Neuron (in vitro differentiated cells): Measurements from ENCODE around the gene DHX58.

Source experiments
- H2AFZ ChIP-seq: one replicate; pipeline ENCODE4 v1.6.1; 2013; ENCODE audit warnings: low read depth, mild to moderate bottlenecking, inconsistent platforms, low read length, moderate library complexity
- H3K27me3 ChIP-seq: one replicate; pipeline ENCODE4 v1.6.1; 2013; ENCODE audit warnings: low read length; ENCODE audit not compliant: insufficient read depth
- H3K36me3 ChIP-seq: one replicate; pipeline ENCODE4 v1.6.1; 2013; ENCODE audit warnings: low read length; ENCODE audit not compliant: insufficient read depth
- H3K4me1 ChIP-seq: one replicate; pipeline ENCODE4 v1.6.1; 2013; ENCODE audit warnings: low read length; ENCODE audit not compliant: insufficient read depth
- H3K4me3 ChIP-seq: 2 replicates; pipeline ENCODE4 v1.5.1; 2013; ENCODE audit warnings: mild to moderate bottlenecking, low read length, moderate library complexity
- H3K9me3 ChIP-seq: one replicate; pipeline ENCODE4 v1.6.1; 2013; ENCODE audit warnings: low read length

Gene DHX58

GRCh38 chr17:42076797-42077559 lies 35.5 kb downstream of the DHX58 start:
- Histone ChIP-seq H2AFZ (no peak overlapping the region), H3K27me3 (peaks cover 47% of the 10 kb centered on the region), H3K4me3 (no peak overlapping the region), H3K9me3 (no peaks in the 10 kb centered on the region), H3K36me3 (no peaks in the 10 kb centered on the region), H3K4me1 (no peaks in the 10 kb centered on the region)

DNA sequence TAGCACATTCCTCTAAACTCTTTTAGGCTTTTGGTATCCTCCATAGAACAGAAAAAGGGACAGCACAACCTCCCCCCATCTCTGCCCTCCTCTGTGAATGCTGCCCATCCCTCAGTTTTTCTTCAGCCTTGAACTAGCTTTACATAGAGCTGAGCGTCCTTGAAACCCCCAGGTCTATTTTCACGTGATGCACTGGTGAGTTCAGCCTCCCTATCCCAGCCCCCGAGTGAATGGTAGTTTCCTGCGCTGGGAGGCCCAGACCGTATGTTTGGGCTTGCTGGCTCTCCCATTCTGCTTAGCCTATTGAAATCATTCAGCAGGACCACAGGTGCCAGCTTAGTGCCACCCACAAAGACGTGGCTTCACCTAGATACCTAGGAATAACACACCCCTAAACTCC lies 36.7 kb downstream of the DHX58 start:
- Histone ChIP-seq H2AFZ (no peak overlapping the region), H3K4me1 (no peaks in the 10 kb centered on the region), H3K9me3 (no peaks in the 10 kb centered on the region), H3K36me3 (no peaks in the 10 kb centered on the region), H3K27me3 (peaks cover 59% of the 10 kb centered on the region), H3K4me3 (no peak overlapping the region)

GRCh38 chr17:42072323-42073187 lies 40.0 kb downstream of the DHX58 start:
- H3K4me3 ChIP-seq = no peak overlapping the region
- H3K4me1 ChIP-seq = no peaks in the 10 kb centered on the region
- H2AFZ ChIP-seq = no peak overlapping the region
- H3K36me3 ChIP-seq = no peaks in the 10 kb centered on the region
- no peaks in the 10 kb centered on the region for H3K9me3 ChIP-seq
- peaks cover 67% of the 10 kb centered on the region for H3K27me3 ChIP-seq

- Histone ChIP-seq H3K4me3 (no peak overlapping the region), H3K9me3 (no peaks in the 10 kb centered on the region), H3K4me1 (no peaks in the 10 kb centered on the region), H2AFZ (no peak overlapping the region), H3K36me3 (no peaks in the 10 kb centered on the region), H3K27me3 (peaks cover 64% of the 10 kb centered on the region)
These were observed 40.7 kb downstream of the DHX58 start for GRCh38 chr17:42071810-42072209.

DNA sequence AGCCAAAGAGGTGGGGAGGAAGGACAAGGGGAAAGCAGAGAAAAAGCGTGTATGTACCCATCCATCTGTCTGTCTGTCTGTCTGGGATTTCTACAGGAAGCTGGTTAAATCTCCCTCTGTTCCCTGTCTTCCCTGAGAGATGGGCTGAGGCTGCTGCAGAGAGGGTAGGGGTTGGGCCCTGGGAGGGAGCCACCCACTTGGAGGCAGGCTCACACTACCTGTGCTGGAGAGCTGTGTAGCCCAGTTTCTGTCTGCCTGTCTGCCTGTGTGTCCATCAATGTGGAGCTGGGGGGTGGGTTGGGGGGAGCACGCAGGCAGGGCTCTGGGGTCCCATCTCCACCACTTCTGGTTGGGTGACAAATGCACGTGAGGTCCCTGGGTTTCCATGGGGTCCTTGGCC lies 43.5 kb downstream of the DHX58 start:
- H3K4me1 ChIP-seq = no peaks in the 10 kb centered on the region
- H3K27me3 ChIP-seq = peaks cover 56% of the 10 kb centered on the region
- H2AFZ ChIP-seq = no peak overlapping the region
- no peak overlapping the region for H3K4me3 ChIP-seq
- no peaks in the 10 kb centered on the region for H3K9me3 ChIP-seq
- H3K36me3 ChIP-seq = no peaks in the 10 kb centered on the region

DNA sequence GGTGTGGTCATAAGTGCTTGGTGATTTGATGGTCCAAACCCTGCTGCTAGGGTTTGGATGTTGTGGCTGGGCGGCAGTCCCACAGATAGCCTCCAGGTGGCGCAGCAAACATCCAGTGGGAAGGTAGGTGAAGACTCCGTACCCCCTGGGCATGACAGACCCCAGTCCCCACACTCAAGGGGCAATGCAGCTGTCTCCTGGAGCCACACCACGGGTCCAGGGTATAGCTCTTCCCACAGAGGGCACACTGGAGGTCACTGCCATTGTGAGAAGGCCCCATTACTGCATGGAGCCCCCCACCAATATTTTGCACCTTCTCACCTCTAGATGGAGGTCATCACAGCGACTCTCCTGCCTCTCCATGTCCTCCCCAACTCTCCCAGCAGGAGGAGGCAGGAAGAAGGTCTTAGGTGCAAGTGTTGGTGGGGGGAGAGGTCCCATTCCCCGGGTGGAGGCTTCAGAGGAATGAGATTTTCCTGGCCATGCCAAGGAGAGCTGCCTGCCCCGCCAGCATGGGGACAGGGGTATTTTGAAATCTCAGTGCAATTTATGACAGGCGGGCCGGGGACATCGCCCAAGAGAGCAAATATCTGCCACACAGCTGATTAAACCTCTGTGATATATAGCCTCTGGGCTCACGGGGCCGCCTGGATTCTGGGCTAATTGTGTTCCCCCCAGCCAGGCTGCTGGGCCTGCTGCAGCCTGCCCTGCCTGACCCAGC lies 45.0 kb downstream of the DHX58 start:
- Histone ChIP-seq H3K36me3 (no peaks in the 10 kb centered on the region), H3K4me3 (no peak overlapping the region), H3K9me3 (no peaks in the 10 kb centered on the region), H3K4me1 (peaks cover 6% of the 10 kb centered on the region), H3K27me3 (peaks cover 42% of the 10 kb centered on the region), H2AFZ (no peak overlapping the region)

DNA sequence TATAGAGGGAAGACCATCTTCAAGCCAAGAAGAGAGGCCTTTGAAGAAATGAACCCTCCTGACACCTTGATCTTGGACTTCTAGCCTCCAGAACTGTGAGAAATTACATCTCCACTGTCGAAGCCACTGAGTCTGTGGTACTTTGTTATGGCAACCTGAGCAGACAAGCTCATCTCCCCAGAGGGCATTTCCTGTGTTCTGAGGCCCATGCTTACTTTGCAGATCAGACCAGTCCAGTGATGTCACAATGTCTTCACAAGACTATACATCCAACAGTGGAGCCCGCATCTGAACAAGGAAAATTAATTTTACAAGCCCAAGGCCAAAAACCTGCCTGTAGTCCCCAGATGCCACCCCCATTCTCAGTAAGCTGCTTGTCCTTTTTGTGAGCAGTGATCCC lies 47.3 kb downstream of the DHX58 start:
- Histone ChIP-seq H3K36me3 (no peaks in the 10 kb centered on the region), H3K4me3 (no peak overlapping the region), H3K4me1 (peaks cover 6% of the 10 kb centered on the region), H2AFZ (no peak overlapping the region), H3K27me3 (peaks cover 18% of the 10 kb centered on the region), H3K9me3 (no peaks in the 10 kb centered on the region)

DNA sequence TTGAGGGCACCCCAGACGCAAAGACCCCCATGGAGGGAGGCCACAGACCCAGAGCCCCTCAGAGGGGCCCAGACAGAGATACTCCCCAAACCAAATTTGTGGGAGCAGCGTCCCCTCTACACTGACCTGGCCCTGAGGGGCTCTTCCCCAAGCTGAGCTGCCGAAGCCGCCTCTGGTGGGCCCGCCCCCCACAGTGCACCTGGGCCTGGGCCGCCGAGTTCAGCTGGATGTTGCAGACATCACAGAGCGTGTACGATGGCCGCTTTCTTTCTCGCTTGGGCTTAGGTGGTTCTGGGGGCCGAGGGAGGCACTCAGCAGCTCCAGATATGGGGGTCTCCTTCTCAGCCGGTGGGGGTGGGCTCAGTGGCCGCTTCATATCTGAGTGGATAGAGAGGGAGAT lies 49.8 kb downstream of the DHX58 start:
- peaks cover 2% of the 10 kb centered on the region for H3K27me3 ChIP-seq
- no peak overlapping the region for H2AFZ ChIP-seq
- no peaks in the 10 kb centered on the region for H3K36me3 ChIP-seq
- H3K9me3 ChIP-seq = no peaks in the 10 kb centered on the region
- H3K4me1 ChIP-seq = peaks cover 6% of the 10 kb centered on the region
- no peak overlapping the region for H3K4me3 ChIP-seq

DNA sequence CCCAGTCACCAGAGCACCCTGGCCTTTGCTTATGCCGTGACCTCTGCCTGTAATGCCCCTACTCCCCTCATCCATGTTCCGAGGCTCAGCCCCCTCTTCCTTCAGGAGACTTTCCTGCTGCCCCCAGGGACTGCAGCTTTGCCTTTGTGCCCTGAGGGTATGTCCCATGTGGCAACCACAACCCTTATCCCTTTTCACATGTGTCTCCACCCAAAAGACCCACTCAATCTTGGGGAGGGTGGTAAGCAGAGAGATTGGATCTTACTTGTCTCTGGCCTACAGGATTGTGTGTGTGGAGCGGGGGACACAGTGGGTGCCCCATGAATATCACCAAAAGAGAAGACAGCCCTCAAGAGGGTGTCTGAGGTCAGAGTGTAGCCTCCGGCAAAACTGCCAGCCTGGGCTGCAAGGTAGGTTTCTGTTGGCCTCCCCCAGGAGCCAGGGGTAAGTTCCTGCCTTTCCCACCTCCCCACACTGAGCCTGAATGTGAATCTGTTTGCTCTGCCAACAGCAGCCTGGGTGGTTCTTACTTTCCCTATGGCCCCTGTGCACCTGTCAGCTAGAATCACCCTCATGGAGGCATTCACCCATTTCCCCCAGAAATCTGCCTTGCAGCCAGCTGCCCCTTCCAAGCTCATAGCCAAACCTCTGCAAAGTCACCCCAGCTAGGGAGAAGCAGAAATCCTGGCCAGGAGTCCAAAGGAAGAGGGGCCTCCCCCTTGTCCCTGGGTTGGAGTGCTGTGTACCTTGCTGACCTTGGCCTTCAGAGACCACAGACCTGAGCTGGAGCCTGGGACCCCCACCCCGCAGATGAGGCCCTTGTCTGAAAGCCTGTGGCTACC lies 50.6 kb downstream of the DHX58 start:
- Histone ChIP-seq H3K36me3 (no peaks in the 10 kb centered on the region), H3K4me3 (no peak overlapping the region), H2AFZ (no peak overlapping the region), H3K27me3 (peaks cover 2% of the 10 kb centered on the region), H3K4me1 (peaks cover 6% of the 10 kb centered on the region), H3K9me3 (peaks cover 4% of the 10 kb centered on the region)

- Histone ChIP-seq H3K4me3 (no peak overlapping the region), H3K36me3 (no peaks in the 10 kb centered on the region), H3K4me1 (peaks cover 6% of the 10 kb centered on the region), H3K27me3 (peaks cover 2% of the 10 kb centered on the region), H2AFZ (no peak overlapping the region), H3K9me3 (peaks cover 9% of the 10 kb centered on the region)
These were observed 52.3 kb downstream of the DHX58 start for GRCh38 chr17:42060231-42060630.

- Histone ChIP-seq H3K36me3 (no peaks in the 10 kb centered on the region), H3K4me3 (no peak overlapping the region), H3K27me3 (peaks cover 2% of the 10 kb centered on the region), H3K9me3 (peaks cover 9% of the 10 kb centered on the region), H2AFZ (no peak overlapping the region), H3K4me1 (peaks cover 6% of the 10 kb centered on the region)
These were observed 52.7 kb downstream of the DHX58 start for GRCh38 chr17:42059815-42060214.

DNA sequence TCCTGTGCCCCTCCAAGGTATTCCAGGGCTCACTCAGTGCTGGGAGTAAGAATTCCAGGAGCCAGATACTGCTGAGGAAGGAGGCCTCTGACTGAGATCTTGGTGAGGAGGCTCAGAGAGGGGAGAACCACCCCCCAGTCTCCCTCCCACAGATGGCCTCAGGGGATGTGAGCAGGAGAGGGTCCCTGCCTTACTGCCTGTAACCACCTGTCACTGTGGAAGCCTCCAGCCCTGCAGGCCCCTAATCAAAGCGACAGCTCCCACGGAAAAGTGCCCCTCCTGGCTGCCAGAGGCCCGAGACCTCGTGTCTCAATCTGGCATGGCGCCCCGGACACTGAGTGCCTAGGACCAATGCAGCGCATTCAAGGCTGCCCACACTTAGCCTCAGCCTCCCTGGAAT lies 54.5 kb downstream of the DHX58 start:
- H3K27me3 ChIP-seq = peaks cover 14% of the 10 kb centered on the region
- peaks cover 9% of the 10 kb centered on the region for H3K9me3 ChIP-seq
- no peak overlapping the region for H3K4me3 ChIP-seq
- H3K36me3 ChIP-seq = no peaks in the 10 kb centered on the region
- no peak overlapping the region for H2AFZ ChIP-seq
- H3K4me1 ChIP-seq = peaks cover 3% of the 10 kb centered on the region
